Stimulated activated CD4-positive, alpha-beta T cell treated with anti-CD3 and anti-CD28 coated beads, TNF-alpha, amount 100 ng/mL, for 1 hour (primary cell): ENCODE data around the gene CDK1.
"Not testable (repeated sequence)": the region's sequence is repeated elsewhere in the genome, so short reads cannot be mapped to it uniquely, and the experiment has no call there.

ENCODE experiments used
- DNase-seq, 3 donors: peaks; one replicate each; pipeline ENCODE4 v3.0.0-alpha.2; 2020; ENCODE audit warnings: low read depth in 3 of 3, low spot score in 1 of 3

The CDK1 gene

DNA sequence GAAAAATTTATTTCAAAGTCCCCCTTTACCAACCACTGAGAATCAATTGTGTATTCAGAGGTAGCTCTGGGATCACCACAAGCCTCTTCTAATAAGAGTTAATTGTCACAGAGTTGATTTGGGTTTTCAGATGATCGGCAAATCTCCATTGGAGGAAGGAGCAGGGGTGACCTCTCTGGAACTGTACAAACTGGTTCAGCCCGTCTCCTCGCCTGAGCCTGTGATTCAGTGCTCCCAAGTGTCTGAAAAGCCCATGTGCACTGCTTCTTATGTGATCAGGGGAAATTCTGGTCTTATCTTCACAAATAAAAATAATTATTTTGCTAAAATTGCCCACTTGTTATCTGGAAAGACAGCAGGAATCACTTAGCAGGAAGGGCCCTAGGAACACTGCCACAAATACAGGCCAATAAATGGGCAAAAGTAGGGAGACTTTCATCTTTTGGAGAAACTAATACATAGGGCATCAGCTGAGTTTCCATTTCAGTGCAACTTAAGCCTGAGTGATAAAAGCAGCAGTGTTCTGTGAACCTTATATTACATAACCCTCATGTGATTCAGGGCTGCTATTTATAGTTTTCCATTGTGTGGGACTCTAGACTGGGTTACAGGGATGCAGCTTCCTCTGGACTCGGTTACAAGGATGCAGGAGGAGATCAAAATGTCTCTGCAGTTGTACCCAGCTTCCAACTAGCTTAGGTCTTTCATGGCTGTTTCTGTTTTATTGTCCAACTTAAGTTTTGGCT lies 32.3 kb downstream of the CDK1 start:
- no peak for DNase-seq

DNA sequence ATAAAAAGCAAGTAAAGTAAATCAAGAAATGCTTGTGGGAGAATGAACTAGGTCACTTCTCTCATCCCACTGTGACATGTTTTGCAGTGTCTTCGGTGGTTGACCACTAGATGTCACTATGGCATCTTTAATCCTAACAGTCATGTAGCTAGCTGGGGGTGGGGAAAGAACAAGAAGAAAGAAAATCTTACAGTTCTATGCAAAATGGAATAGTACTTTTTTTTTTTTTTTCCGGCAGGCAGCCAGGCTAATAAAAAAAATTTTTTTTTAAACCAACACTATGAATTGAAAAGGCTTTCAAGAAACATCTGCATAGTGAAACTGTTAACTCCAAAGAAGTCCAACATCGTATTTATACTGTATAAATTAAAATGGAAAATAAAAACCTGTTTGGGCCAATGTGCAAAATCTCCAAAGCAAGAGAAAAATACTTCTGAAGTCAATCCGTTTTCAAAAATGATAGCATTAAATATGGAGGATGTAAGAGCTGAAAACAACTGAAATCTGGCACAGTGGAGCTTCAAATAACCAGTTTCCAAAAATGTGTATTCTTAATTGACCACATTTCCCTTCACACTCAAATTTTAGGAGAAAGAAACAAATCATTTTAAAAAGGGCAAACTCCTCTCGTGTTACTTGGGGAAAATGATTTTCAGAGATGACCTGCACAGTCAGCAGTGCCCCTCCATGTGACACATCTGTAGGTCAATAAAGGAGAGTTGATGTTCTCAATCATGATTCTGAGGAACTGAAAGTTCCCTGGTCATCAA lies 38.5 kb downstream of the CDK1 start:
- no peak for DNase-seq

DNA sequence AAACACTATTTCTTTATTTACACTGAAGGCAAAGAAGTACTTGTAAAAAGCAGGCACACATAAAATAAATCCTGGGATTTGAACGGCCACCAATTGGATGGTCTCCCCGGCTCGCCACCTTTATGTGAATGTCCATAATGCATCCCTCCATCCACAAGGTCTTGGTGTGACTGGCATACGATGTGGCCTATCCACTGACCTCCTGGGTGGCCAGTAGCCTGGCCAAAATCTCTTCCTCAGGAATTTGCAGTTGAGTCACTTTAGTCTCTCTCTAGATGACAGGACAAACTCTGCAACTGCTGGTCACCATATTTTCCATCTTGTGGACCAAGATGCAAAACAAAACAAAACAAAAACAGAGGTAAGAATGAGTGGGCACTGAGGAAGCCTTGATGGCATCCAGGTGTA lies 39.1 kb downstream of the CDK1 start:
- DNase-seq: no peak

DNA sequence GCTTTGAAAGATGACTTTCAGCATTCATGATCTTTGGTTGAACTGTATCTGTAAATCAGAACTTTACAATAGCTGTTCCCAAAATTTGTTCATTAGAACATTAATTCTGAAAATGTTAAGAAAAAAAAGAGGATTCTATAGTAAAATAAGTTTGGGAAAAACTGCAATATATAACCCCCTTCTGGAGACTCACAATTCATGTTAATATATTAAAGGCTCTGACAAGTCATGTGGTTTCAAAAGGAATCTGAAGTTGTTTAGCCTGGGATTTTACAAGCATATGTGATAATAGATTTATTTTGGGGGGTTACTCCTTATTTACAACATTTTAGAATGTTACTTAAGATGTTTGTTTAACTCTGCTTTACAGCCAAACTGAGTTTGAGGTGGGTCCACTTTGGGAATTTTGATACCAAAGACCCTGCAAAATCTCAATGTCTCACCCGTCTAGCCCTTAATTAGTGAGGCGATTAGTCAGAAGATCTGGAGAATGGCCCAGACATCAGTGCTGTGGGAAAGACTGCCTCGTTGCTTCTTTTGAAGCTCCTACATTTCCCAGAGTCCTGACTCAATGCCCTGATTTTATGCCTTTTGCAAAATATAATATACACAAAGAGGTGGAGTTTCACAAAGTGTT lies 40.0 kb downstream of the CDK1 start:
- no peak for DNase-seq

DNA sequence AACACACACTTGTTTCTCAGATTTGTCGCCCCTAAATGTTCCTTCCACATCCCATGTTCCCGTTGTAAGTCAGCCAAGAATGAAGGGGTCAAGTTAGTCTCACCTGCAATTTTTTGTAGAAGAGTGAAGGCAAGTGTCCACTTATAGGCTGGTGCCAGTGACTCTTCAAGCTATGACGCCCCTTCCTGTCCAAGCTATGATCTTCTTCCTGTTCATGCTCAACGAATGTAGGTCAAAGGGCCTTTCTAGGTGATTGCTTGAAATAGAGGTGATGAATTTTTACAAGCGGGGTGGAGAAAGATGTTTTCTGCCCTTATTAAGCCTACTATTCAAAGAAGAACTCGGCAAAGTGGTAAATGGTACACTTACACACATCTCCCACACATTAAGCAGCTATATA lies 41.0 kb downstream of the CDK1 start:
- no peak for DNase-seq

DNA sequence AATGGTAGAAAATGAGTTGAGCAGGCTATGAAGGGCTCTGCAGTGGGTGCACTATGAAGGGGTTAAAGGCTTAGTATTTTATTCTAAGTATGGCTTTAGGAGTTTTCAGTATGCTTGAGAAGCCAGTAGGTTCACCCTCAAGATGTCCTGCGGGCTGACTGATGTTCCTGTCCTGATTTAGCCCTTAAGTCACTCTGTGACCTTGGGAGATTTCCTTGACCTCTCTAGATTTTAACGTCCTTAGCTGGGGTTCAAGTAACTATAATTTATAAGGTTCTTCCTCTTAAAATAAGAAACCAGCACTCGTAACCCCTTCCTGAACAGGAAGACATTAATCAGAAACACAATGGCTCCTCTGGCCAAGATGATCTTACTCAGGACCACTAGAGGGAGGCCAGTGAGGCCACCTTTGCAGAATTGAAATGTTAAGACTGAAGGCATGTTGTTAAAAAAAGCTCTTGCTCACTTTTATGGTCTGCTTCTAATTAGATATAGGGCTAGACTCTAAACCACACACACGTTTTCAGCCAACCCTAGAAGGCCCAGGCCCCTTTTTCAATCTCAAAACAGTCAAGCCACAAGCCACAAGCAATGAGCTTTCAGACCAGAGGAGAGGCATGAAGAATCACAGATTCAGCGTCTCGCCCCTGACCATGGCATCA lies 41.9 kb downstream of the CDK1 start:
- DNase-seq: no peak

DNA sequence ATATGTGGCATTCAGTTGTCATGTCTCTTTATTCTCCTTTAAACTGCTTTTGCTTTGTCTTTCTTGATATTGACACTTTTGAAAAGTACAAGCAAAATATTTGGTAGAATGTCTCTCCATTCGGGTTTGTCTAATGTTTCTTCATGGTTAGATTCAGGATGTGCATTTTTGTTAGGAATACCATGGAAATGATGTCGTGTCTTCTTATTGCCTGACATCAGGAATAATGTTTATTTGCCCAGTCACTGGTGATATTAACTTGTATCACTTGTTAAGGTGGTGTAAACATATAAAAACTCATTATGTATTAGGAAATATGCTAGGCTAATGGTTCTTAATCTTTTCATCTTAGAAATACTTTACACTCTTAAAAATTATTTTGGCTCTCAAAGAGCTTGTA lies 43.4 kb downstream of the CDK1 start:
- DNase-seq: no peak

DNA sequence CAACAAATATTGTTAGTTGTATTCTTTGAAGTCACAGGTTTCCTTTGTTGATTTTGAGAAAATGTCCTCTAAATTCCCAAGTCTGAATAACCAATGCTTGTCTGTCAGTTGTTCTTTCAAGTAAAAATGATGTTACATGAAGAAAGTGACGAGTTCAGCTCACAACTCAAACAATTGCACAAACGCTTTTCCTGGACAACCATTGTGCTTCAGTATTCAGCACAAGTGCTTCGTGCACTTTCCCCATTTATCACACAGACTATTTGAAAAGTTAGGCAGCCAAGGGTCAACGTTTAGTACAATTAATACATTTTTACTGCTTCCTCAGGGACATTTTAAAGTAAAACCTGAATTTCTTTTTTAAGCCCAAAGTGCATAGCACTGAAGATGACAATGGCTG lies 44.5 kb downstream of the CDK1 start:
- no peak for DNase-seq

DNA sequence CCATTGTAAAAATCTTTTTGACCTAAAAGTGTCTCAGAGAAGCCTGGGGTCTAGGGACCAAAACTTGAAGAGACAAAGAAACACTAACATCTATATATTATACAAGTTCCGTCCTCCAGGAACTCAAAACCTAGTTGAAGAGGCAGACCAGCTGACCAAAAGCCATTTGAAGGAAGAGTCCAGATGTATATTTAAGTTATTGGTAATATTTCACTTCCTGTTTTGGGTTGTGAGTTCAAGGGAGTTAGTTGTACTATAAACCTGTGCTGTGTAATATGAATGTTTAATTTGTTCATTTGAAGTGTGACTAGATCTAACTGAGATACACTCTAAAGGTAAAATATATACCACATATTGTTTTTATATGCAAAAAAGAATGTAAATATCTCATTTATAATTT lies 45.0 kb downstream of the CDK1 start:
- no peak for DNase-seq

DNA sequence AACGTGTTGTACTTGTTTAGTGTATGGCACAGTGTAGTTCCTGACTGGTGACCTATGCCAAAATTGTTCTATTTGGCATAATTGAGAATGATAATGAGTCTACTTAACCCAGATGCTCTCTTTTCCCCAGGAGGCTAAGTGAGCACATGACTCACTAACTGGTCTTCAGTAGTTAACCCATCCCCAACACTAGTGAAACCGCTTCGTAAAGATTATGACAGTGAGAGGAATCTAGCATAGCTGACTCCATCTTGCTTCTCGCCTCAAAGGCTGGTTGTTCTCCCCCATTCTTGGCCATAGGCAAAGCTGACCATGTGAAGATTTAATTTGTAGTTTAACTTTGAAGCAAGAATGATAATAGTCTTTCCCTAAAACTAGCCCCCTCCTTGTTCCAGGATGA lies 47.2 kb downstream of the CDK1 start:
- DNase-seq: no peak

DNA sequence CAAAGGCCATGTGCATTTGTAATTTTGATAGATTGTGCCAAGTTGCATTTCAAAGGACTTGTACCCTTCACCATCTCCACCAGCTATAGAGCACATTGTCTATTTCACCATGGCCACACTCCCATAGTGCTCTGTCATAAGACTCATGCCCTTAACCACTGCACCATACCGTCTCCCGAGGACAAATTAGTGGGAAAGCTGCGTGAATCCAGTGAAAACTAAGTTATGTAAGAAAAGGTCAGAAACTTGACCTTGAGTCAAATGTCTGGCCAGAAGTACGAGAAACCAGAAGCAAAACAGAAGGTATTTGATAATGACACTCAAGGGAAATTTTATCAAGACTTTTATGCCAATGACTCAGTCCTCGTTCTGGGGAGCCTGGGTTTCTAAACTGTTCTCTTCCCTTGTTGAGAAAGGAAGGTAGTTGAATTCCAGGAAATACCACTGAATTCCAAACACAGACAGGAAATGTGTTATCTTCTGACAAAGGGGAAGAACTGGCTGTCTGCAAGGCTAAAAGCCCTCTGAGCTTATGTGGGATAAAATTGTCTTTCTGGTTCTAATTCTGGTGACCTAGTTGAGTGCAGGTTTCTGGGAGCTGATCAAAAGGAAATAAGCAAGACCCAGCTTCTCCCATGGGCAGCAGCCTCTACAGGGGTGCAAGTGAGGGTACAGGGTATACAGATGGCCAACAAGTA lies 49.7 kb downstream of the CDK1 start:
- DNase-seq: no peak

DNA sequence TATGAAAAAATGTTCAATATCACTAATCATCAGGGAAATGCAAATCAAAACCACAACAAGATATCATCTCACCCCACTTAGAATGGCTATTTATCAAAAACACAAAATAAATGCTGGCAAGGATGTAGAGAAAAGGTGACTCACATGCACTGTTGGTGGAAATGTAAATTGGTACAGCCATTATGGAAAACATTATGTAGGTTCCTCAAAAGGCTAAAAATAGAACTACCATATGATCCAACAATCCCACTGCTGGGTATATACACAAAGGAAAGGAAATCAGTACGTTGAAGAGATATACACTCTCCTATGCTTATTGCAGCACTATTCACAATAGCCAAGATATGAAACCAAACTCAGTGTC lies 50.2 kb downstream of the CDK1 start:
- DNase-seq: no peak

DNA sequence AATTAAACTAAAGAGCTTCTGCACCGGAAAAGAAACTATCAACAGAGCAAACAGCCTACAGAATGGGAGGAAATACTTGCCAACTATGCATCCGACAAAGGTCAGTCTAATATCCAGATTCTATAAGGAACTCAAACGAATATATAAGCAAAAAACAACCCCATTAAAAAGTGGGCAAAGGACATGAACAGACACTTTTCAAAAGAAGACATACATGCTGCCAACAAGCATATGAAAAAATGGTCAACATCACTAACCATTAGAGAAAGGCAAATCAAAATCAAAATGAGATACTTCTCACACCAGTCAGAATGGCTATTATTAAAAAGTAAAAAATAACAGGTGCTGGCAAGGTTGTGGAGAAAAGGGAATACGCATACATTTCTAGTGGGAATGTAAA lies 53.9 kb downstream of the CDK1 start:
- DNase-seq: not testable (repeated sequence)

DNA sequence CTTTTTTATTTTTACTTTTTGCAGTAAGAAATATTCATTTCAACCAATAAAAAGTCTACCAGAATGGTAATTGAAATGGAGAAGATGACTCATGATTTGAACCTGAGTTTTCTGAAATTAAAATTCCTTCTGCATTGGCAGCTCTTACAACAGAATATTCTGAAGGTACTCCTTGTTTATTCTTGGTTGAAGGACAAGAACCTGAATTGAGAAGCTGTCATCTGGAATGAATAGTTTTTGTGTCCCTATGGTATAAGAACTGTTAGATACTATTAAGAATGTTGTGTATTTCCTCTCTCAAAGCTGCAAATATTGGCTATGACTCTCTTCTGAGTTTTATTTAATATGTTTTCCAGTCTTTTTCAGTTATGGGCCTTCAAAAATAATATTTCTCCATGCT lies 56.1 kb downstream of the CDK1 start:
- no peak for DNase-seq

DNA sequence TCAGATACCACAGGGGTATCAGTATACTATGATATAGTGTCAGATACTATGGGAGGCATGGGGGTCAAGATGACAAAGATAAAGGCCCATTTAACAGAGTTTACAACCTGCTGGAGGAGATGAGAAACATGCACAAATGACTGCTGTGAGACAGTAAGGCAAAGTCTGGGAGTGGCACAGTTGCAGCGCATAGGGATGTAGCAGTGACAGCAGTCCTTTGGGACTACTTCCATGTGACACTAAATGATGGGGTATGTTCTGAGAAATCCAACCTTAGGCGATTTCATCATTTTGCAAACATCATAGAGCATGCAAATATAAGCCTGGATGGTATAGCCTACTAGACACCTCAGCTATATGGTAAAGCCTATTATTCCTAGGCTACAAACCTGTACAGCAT lies 56.8 kb downstream of the CDK1 start:
- DNase-seq: no peak

DNA sequence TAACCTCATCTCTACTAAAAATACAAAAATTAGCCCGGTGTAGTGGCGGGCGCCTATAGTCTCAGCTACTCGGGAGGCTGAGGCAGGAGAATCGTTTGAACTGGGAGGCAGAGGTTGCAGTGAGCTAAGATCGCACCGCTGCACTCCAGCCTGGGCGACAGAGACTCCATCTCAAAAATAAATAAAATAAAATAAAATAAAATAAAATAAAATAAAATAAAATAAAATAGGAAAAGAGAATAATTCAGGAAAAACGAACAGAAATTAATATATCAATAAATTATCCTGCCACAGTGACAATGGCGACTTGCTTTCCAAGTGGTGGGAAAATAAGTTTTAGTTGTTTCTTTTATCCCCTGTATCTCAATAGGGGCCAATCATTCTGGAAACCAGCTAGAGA lies 62.9 kb downstream of the CDK1 start:
- not testable (repeated sequence) for DNase-seq

DNA sequence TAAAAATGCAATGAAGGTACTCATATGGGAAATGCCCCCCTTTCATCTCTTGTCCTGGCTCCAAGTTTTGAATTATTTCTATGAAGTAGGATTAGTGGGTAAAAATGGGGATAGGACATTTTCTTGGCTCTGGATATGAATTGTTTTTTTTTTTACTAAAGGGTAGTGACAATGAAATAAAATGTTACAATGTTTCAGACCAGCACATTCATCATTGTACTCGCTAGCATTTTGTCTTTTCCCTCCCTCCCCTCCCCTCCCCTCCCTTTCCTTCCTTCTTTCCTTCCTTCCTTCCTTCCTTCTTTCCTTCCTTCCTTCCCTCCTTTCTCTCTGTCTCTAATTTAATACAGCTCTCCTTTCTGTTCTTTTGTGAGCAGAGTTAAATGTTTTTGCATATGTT lies 64.4 kb downstream of the CDK1 start:
- DNase-seq: no peak
